ENCODE measurements around the gene BUD13. TPM values are rescaled to one million over a fixed set of nuclear protein-coding genes. Genes with fewer than 3 reads are reported as not detected.

BUD13 gene
- polyA plus RNA-seq, 1 experiment = 11.7 TPM

DNA sequence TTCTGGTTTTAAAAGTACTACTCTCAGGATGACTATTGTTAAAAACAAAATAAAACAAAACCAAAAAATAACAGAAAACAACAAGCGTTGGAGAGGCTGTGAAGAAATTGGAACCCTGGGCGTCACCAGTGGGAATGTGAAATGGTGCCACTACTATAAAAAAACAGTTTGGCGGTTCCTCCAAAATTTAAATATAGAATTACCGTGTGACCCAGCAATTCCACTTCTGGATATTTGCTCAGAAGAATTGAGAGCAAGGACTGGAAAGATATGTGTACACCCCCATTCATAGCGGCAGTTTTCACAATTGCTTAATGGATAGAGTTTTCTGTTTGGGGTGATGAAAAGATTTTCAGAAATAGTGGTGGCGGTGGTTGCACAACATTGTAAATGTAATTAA, 41.7 kb upstream of the BUD13 start:
- Histone ChIP-seq H3K4me3 (ENCODE audit: low read depth, low read length) (no peak overlapping the region), H3K36me3 (ENCODE audit: control insufficient read depth, insufficient read depth, low read length) (no peaks in the 10 kb centered on the region), H3K27me3 (ENCODE audit: control insufficient read depth, insufficient read depth, low read length) (no peaks in the 10 kb centered on the region)
- POLR2A ChIA-PET = no interaction called here
- DNase-seq (ENCODE audit: low read depth) = no peak
- CTCF ChIA-PET = no interaction called here
- TF ChIP-seq, protein P1, sequence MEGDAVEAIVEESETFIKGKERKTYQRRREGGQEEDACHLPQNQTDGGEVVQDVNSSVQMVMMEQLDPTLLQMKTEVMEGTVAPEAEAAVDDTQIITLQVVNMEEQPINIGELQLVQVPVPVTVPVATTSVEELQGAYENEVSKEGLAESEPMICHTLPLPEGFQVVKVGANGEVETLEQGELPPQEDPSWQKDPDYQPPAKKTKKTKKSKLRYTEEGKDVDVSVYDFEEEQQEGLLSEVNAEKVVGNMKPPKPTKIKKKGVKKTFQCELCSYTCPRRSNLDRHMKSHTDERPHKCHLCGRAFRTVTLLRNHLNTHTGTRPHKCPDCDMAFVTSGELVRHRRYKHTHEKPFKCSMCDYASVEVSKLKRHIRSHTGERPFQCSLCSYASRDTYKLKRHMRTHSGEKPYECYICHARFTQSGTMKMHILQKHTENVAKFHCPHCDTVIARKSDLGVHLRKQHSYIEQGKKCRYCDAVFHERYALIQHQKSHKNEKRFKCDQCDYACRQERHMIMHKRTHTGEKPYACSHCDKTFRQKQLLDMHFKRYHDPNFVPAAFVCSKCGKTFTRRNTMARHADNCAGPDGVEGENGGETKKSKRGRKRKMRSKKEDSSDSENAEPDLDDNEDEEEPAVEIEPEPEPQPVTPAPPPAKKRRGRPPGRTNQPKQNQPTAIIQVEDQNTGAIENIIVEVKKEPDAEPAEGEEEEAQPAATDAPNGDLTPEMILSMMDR (IDR thresholded peaks at IDR 0.05; ENCODE audit: insufficient read depth, low read depth, low read length) = no peak

- ChIA-PET POLR2A (no interaction called here), CTCF (interaction anchor here (0.7 to 1.4 kb wide), 4 partner anchors 22 to 292 kb away, joined by 4 to 6 read pairs (median 4); partner anchors contain the start of gene APOA5)
- DNase-seq (ENCODE audit: low read depth) = no peak
- Histone ChIP-seq H3K27me3 (ENCODE audit: control insufficient read depth, insufficient read depth, low read length) (no peaks in the 10 kb centered on the region), H3K36me3 (ENCODE audit: control insufficient read depth, insufficient read depth, low read length) (no peaks in the 10 kb centered on the region), H3K4me3 (ENCODE audit: low read depth, low read length) (no peak overlapping the region)
- TF ChIP-seq, protein P1 (IDR thresholded peaks at IDR 0.05; ENCODE audit: insufficient read depth, low read depth, low read length) = no peak
These were observed 41.1 kb upstream of the BUD13 start for GRCh38 chr11:116813781-116814471.

- ChIA-PET CTCF (interaction anchor here (0.7 to 1.4 kb wide), 5 partner anchors 22 to 293 kb away, joined by 3 to 6 read pairs (median 4); partner anchors contain the start of gene APOA5), POLR2A (no interaction called here)
- TF ChIP-seq, protein P1 (IDR thresholded peaks at IDR 0.05; ENCODE audit: insufficient read depth, low read depth, low read length) = no peak
- Histone ChIP-seq H3K36me3 (ENCODE audit: control insufficient read depth, insufficient read depth, low read length) (no peaks in the 10 kb centered on the region), H3K4me3 (ENCODE audit: low read depth, low read length) (no peak overlapping the region), H3K27me3 (ENCODE audit: control insufficient read depth, insufficient read depth, low read length) (no peaks in the 10 kb centered on the region)
- DNase-seq (ENCODE audit: low read depth) = no peak
These were observed 40.4 kb upstream of the BUD13 start for GRCh38 chr11:116813170-116813569.

DNA sequence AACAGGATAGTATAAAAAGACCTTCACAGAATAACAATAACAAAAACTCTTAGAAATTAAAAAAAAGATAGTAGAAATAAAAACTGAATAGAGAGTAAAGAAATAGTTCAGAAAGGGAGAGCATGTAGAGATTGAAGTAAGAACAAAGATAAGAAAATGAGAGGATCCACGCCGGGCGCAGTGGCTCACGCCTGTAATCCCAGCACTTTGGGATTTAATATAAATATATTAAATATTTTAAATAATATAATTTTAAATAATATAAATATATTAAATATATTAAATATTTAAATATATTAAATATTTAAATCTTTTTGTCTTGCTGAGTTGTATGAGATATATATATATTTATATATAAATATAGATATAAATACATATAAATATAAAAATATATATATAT, 39.3 kb upstream of the BUD13 start:
- Histone ChIP-seq H3K36me3 (ENCODE audit: control insufficient read depth, insufficient read depth, low read length) (no peaks in the 10 kb centered on the region), H3K4me3 (ENCODE audit: low read depth, low read length) (no peak overlapping the region), H3K27me3 (ENCODE audit: control insufficient read depth, insufficient read depth, low read length) (no peaks in the 10 kb centered on the region)
- POLR2A ChIA-PET = no interaction called here
- TF ChIP-seq, protein P1 (IDR thresholded peaks at IDR 0.05; ENCODE audit: insufficient read depth, low read depth, low read length) = no peak
- CTCF ChIA-PET = no interaction called here
- no peak for DNase-seq (ENCODE audit: low read depth)

DNA sequence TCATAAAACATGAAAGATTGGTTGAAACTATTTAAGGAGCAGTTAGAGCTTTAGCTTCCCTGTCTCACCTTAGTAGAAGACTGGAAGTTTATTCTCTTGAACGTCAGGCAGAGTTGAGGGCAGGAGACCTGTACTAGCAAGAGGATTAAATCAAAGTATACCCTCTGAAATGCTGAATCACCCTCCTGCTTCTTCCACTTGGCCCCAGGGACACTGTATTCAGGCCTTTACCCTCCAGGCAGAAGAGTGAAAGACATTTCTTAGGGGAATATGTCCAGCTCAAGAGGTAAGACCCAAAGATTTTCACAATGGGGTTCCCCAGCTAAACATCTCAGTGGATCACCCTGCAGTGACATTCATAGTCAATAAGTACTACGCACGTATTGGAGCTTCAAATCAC, 38.4 kb upstream of the BUD13 start:
- Histone ChIP-seq H3K27me3 (ENCODE audit: control insufficient read depth, insufficient read depth, low read length) (no peaks in the 10 kb centered on the region), H3K4me3 (ENCODE audit: low read depth, low read length) (no peak overlapping the region), H3K36me3 (ENCODE audit: control insufficient read depth, insufficient read depth, low read length) (no peaks in the 10 kb centered on the region)
- ChIA-PET POLR2A (no interaction called here), CTCF (interaction anchor here (0.7 to 3.0 kb wide), 3 partner anchors 20 to 360 kb away, joined by 3 to 15 read pairs (median 3); partner anchors contain the start of gene APOA5)
- TF ChIP-seq, protein P1 (IDR thresholded peaks at IDR 0.05; ENCODE audit: insufficient read depth, low read depth, low read length) = no peak
- no peak for DNase-seq (ENCODE audit: low read depth)
